ACC112 (cell line): ENCODE results near the gene POMGNT2.
A peak's percentile ranks its signal among the peaks of the same experiment; 100 is the strongest.

Experiments used
- H2AFZ ChIP-seq: fragments of 200-600 bp; sonication (generic); one replicate; pipeline ENCODE4 v1.6.0; 2017; ENCODE audit warnings: antibody characterized with exemption, low read length; ENCODE audit not compliant: unreplicated experiment
- H3K27ac ChIP-seq: fragments of 200-600 bp; sonication (generic); 2 replicates; pipeline ENCODE4 v1.5.1; 2014; ENCODE audit warnings: low read depth, mild to moderate bottlenecking, antibody characterized with exemption, low read length, moderate library complexity
- H3K27me3 ChIP-seq: fragments of 200-600 bp; sonication (generic); 2 replicates; pipeline ENCODE4 v1.6.1; 2014; ENCODE audit warnings: mild to moderate bottlenecking, antibody characterized with exemption, low read length, moderate library complexity, mixed read lengths; ENCODE audit not compliant: insufficient read depth
- H3K36me3 ChIP-seq: fragments of 200-600 bp; sonication (generic); 2 replicates; pipeline ENCODE4 v1.6.1; 2016; ENCODE audit warnings: mild to moderate bottlenecking, antibody characterized with exemption, low read length, moderate library complexity, mixed read lengths; ENCODE audit not compliant: insufficient read depth
- H3K4me1 ChIP-seq: fragments of 200-600 bp; sonication (generic); one replicate; pipeline ENCODE4 v1.6.1; 2016; ENCODE audit warnings: low read length, mixed read lengths; ENCODE audit not compliant: insufficient read depth, unreplicated experiment, control insufficient read depth
- H3K4me3 ChIP-seq: fragments of 200-600 bp; sonication (generic); 2 replicates; pipeline ENCODE4 v1.5.1; 2014; ENCODE audit warnings: mild to moderate bottlenecking, low read depth, low read length
- H3K79me2 ChIP-seq: fragments of 200-600 bp; sonication (generic); one replicate; pipeline ENCODE4 v1.6.0; 2016; ENCODE audit warnings: low read length; ENCODE audit not compliant: control insufficient read depth, unreplicated experiment, insufficient read depth

The POMGNT2 gene

DNA sequence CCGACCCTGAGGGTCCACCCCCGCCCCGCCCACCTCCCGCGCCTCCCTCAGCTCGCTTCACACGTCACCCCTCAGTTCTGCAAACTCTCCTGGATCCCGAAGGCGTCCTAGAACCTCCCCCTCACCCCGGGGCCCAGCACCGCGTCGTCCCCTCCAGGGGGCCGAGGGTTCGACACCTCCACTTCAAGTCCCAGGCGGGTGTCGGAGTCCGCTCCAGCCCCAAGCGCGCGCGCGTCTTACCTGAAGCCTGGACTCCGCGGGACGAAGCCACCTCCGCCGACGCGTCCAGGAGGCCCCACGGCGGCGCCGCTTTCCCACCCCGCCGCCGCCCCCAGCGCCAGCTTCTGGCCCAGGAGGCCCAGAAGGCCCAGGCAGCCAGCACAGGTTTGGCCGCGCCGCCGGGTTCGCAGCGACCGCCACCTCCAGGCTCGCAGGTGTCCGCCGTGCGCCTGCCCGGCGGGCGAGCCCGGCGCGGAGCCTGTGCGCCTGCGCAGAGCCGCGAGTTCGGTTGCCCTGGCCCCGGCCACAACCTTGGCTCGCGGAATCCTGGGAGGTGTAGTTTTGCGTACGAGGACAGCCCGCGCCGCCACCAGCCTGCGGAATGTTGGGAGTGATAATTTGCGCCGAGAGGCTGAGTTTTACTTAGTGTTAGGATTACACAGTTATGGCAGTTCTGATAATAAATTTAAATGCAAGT, at the start of gene POMGNT2:
TSS of gene POMGNT2 (minus strand) at position 484 of the 697 bp plus-strand sequence. CDS start 24,648 bp downstream, outside the sequence.
- H3K27me3 ChIP-seq = no peaks in the 10 kb centered on the region
- peaks cover 3% of the 10 kb centered on the region for H3K4me1 ChIP-seq
- H3K4me3 ChIP-seq = peak within 1 kb of the TSS; percentile 99
- H3K27ac ChIP-seq = no peak within 1 kb of the TSS
- H3K36me3 ChIP-seq = no peaks in the 10 kb centered on the region
- H3K79me2 ChIP-seq = peaks cover 5% of the 10 kb centered on the region
- H2AFZ ChIP-seq = peak within 1 kb of the TSS; percentile 99

DNA sequence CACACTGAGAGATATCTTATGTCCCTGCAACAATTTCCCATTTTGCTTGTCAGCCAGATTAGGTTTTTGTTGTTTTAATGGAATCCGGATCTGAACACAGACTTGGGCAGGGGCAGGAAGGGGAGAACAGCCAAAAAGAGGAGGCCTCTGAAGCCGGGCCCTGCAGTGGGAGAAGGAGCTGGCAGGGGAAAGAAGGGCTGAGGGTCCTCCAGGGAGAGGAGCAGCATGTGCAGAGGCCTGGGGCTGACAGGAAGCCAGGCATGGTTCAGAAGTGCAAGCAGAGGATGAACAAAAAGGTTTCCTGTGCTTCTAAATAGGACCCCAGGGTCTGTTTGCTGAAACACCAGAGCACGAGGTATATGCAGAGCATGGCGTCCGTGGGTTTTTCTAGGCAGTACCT, 49.1 kb upstream of the POMGNT2 start:
- H3K4me3 ChIP-seq = no peak overlapping the region
- no peak overlapping the region for H2AFZ ChIP-seq
- H3K27ac ChIP-seq = no peak overlapping the region
- peaks cover 35% of the 10 kb centered on the region for H3K27me3 ChIP-seq
- H3K79me2 ChIP-seq = no peaks in the 10 kb centered on the region
- no peaks in the 10 kb centered on the region for H3K36me3 ChIP-seq
- H3K4me1 ChIP-seq = peaks cover 7% of the 10 kb centered on the region

DNA sequence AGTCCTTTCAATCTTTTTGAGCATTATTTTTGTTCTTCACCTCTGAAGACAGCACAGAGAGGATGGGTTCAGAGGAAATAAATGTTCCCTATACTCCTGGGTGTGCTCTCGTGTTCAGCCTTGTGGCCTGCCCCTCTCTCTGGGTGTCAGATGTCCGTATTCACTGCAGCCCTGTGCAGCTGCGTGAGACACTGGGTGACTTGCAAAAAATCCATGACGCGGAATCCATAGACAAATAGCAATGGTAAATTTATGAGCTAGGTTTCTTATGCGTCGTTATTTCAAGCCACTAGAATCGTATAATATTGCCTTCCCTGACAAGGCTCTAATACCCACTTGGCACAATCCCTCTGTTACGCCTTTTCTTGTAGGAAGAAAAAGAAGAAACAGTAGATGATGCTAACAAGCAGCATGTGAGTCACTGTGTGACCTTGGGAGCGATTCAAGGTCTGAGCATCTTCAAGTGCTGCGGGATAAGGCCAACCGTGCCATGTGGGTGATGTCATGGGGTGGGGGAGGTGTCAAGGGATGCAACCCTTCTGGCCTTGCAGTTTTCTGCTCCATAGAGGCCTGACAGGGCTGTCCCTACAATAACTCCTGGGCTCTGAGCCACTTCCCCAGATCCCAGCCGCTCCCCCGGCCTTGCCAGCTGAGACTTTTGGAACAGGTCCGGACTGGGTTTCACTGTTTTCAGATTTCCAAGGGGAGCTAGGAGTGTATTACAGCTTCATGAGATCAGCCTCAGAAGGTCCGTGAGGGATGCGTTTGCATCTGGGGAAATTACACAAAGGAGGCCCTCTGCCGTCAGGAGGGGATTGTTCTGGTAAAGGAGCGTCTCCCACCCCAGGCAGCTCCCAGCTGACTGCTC, 47.6 kb upstream of the POMGNT2 start:
- Histone ChIP-seq H3K4me1 (peaks cover 7% of the 10 kb centered on the region), H3K36me3 (no peaks in the 10 kb centered on the region), H3K4me3 (no peak overlapping the region), H2AFZ (no peak overlapping the region), H3K79me2 (no peaks in the 10 kb centered on the region), H3K27ac (no peak overlapping the region), H3K27me3 (peaks cover 44% of the 10 kb centered on the region)

DNA sequence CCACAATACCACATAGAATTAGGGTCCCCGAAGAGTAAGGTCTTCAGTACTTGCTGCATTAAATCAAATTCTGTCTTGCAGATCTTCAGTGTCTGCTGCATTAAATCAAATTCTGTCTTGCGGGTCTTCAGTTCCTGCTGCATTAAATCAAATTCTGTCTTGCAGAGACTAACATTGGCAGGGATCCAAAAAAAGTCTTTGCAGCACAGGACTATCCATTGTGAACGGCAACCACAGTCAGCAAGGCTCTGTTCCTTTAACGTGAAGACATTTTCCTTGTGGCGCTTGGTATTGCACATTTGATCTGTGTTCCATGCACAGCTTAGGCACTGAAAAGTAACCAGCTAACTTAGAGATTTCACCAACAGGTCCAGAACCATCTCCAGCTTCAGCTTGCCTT, 46.8 kb upstream of the POMGNT2 start:
- H3K36me3 ChIP-seq = no peaks in the 10 kb centered on the region
- no peak overlapping the region for H2AFZ ChIP-seq
- no peak overlapping the region for H3K4me3 ChIP-seq
- H3K4me1 ChIP-seq = peaks cover 7% of the 10 kb centered on the region
- H3K27me3 ChIP-seq = peaks cover 44% of the 10 kb centered on the region
- no peak overlapping the region for H3K27ac ChIP-seq
- no peaks in the 10 kb centered on the region for H3K79me2 ChIP-seq

DNA sequence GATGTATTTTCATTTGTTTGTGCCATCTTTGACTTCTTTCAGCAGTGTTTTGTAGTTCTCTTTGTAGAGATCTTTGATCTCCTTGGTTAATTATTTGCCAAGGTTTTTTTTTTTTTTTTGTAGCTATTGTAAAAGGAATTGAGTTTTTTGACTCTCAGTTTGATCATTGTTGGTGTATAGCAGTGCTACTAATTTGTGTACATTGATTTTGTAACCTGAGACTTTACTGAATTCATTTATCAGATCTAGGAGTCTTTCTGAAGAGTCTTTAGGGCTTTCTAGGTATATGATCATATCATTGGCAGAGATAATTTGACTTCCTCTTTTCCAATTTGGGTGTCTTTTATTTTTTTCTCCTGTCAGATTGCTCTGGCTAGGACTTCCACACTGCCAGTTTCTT, 42.2 kb upstream of the POMGNT2 start:
- Histone ChIP-seq H3K4me3 (no peak overlapping the region), H3K79me2 (no peaks in the 10 kb centered on the region), H3K27ac (no peak overlapping the region), H3K27me3 (peaks cover 40% of the 10 kb centered on the region), H2AFZ (no peak overlapping the region), H3K4me1 (peaks cover 20% of the 10 kb centered on the region), H3K36me3 (no peaks in the 10 kb centered on the region)

DNA sequence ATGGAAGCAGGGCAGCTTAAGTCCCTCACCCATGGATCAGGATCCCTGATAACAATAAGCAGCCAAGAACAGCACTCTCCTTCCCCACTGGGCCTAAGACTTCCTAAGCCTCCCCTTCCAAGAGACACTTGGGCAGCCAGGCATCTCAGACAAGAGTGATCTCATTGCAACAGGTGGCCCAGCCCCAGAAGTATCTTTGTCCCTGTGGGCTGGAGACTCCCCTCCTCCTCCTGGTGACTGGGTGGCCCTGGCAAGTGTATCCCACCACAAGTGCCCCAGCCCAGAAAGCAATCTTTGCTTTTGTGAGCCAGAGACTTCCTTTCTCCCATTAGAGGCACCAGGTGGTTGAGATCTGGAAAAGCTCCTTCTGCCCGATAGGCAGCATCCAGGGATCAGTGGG, 40.7 kb upstream of the POMGNT2 start:
- Histone ChIP-seq H3K36me3 (no peaks in the 10 kb centered on the region), H3K27ac (no peak overlapping the region), H3K4me1 (peaks cover 18% of the 10 kb centered on the region), H3K4me3 (no peak overlapping the region), H2AFZ (no peak overlapping the region), H3K27me3 (peaks cover 26% of the 10 kb centered on the region), H3K79me2 (no peaks in the 10 kb centered on the region)

DNA sequence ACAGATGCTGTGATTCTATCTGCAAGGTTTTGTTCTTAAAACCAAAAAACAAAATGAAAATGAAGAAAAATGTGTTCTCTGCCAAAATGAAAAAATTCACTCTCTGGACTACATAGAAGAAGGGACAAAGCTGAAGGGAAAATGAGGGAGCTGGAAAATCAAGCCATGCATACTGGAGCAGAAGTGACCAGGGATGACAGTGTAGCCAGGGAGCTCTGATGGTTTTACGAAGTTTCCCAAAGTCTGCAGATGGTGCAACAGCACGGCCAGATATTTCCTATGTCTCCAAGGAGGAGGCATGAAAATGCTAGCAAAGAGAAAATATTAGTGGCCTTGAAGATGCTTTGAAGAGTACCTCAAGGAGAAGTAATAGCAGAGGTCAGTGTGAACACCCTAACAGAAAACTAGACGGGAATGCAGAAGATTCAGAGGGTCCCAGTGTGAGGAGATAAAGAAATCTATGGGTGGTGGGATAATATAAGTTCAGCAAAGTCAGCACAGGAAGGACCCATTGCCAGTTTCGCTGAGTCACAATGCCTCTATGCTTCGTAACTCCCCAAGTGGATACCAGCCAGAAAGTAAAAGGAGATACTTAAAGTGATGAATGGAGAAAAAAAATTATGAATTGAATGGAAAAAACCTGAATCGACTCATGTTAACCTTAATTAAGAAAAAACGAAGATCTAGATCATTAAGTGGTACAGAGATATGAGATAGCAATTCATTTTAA, 39.0 kb upstream of the POMGNT2 start:
- Histone ChIP-seq H3K4me1 (peaks cover 18% of the 10 kb centered on the region), H2AFZ (peak overlapping the region; percentile 98), H3K27me3 (peaks cover 9% of the 10 kb centered on the region)

DNA sequence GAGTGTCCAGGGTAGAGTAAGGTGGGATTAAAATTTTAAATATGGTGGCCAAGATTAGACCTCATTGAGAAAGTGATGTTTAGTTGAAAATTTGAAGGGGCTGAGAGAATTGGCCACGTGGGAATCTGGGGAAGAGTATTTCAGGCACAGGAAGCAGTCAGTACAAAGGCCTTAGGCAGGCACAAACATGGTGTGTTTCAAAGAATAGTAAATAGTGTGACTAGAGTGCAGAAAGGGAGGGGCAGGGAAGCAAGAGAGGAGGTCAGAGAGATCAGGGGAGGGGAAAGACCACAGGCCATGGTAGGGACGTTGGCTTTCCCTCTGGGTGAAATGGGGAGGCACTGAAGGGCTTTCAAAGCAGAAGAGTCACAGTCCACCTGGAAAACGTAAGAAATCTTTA, 36.6 kb upstream of the POMGNT2 start:
- no peaks in the 10 kb centered on the region for H3K79me2 ChIP-seq
- H3K27ac ChIP-seq = no peak overlapping the region
- no peak overlapping the region for H2AFZ ChIP-seq
- H3K4me1 ChIP-seq = peaks cover 18% of the 10 kb centered on the region
- H3K36me3 ChIP-seq = no peaks in the 10 kb centered on the region
- no peak overlapping the region for H3K4me3 ChIP-seq
- H3K27me3 ChIP-seq = no peaks in the 10 kb centered on the region

More for the DNA sequence above, 39.0 kb upstream of the POMGNT2 start:
- Histone ChIP-seq H3K27ac (peak overlapping the region; percentile 77), H3K4me3 (peak overlapping the region; percentile 67), H3K79me2 (no peaks in the 10 kb centered on the region), H3K36me3 (no peaks in the 10 kb centered on the region)

DNA sequence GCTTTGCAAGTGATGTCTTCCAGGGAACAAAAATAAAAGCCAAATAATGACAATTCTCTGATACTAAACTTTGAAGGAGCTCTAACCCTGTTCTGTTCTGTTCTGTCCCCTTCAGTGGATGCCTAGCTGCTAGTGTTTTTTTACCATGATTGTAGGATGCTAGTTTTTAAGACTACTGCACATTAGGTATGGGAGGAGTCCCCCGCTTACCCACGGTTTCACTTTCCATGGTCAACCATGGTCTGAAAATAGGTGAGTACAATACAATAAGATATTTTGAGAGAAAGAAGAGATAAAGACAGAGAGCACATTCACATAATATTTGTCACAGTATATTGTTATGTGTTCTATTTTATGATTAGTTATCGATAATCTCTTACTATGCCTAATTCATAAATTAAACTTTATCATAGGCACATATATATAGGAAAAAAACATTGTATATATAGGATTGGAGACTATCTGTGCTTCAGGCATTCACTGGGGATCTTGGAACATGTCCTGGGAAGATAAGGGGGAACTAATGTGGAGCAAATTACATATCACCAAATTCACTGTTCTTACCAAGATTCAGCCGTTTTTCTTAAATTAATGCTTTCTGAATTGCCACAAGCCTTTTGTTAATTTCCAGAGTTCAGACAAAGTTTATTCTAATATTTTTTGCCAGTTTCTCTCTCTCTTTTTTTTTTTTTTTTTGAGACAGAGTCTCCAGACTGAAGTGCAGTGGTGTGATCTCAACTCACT, 32.8 kb upstream of the POMGNT2 start:
- Histone ChIP-seq H3K36me3 (no peaks in the 10 kb centered on the region), H3K4me3 (no peak overlapping the region), H2AFZ (no peak overlapping the region), H3K27ac (no peak overlapping the region), H3K27me3 (no peaks in the 10 kb centered on the region), H3K79me2 (no peaks in the 10 kb centered on the region), H3K4me1 (no peaks in the 10 kb centered on the region)
